Heart right ventricle (tissue), 16 donors: ENCODE data around the gene RAB44. TPM values are rescaled to one million over a fixed set of nuclear protein-coding genes. Genes with fewer than 3 reads are reported as not detected.

ENCODE experiments used
- ATAC-seq, 8 donors: fragments of 200-7000 bp; cut with Tn5 transposase; one replicate each; pipeline ENCODE4 v1.9.1; 2020; ENCODE audit warnings: mild to moderate bottlenecking in 8 of 8, moderate library complexity in 8 of 8, moderate number of reproducible peaks in 1 of 8
- DNase-seq, 2 donors: peaks; one replicate each; pipeline ENCODE4 v3.0.0-alpha.2; 2020
- H3K27ac ChIP-seq, 10 donors: fragments of 200-600 bp; sonication (generic) in 2 of 10; one replicate each; pipeline versions ENCODE4 v1.5.0 to v1.8.0; 2020 to 2022; ENCODE audit warnings: mild to moderate bottlenecking in 3 of 10
- H3K27me3 ChIP-seq, 7 donors: fragments of 200-600 bp; one replicate each; pipeline ENCODE4 v1.8.0; 2021 to 2022; ENCODE audit warnings: mild to moderate bottlenecking in 2 of 7
- H3K36me3 ChIP-seq, 9 donors: fragments of 200-600 bp; sonication (generic) in 1 of 9; one replicate each; pipeline versions ENCODE4 v1.5.0 to v1.8.0; 2020 to 2022; ENCODE audit warnings: mild to moderate bottlenecking in 2 of 9
- H3K4me1 ChIP-seq, 9 donors: fragments of 200-600 bp; sonication (generic) in 1 of 9; one replicate each; pipeline versions ENCODE4 v1.5.0 to v1.8.0; 2020 to 2022; ENCODE audit warnings: mild to moderate bottlenecking in 4 of 9
- H3K4me3 ChIP-seq, 10 donors: fragments of 200-600 bp; sonication (generic) in 2 of 10; one replicate each; pipeline versions ENCODE4 v1.5.0 to v1.8.0; 2020 to 2022; ENCODE audit warnings: mild to moderate bottlenecking in 7 of 10, moderate library complexity in 2 of 10
- H3K9me3 ChIP-seq, 11 donors: fragments of 200-600 bp in 10 of 11; sonication (generic) in 2 of 11; one replicate each; pipeline versions ENCODE4 v1.5.0 to v1.8.0; 2013 to 2022; ENCODE audit warnings: mild to moderate bottlenecking in 2 of 11, control low read depth in 1 of 11, moderate library complexity in 1 of 11
- whole genome bisulfite sequencing, 2 donors: extraction: QIAGEN DNeasy Blood & Tissue Kit; methylation state at CpG; one replicate each; pipeline ENCODE4 v1.1.7; 2013; ENCODE audit warnings: inconsistent platforms in 1 of 2; 5-methylcytosine and 5-hydroxymethylcytosine counted together
- intact Hi-C, 10 donors: fragments of 100-400 bp; cut with DNase I; formaldehyde crosslinking; loops; one replicate each; pipeline versions ENCODE4 v1.11.1 to v1.14.2; 2022
- polyA plus RNA-seq, 2 donors: library from polyadenylated mRNA; stranded (reverse); fragments of 200-250 nt; gene quantifications; one replicate each; pipeline ENCODE4 v1.2.3, GENCODE V29; 2013
- total RNA-seq, 10 donors: library from RNA; stranded (reverse); fragmentation: NEBNext Ultra II Directional in 3 of 10; extraction: Animal tissue kit (Norgen Biotek cat#: 25700) in 3 of 10; gene quantifications; one replicate each; pipeline versions ENCODE4 v1.2.1 to v1.2.4, GENCODE V29; 2021 to 2023
- TF ChIP-seq, protein P1 (sequence below), 9 donors: fragments of 200-600 bp; sonication (generic) in 2 of 9; IDR thresholded peaks; one replicate each; pipeline versions ENCODE4 v1.5.0 to v1.8.0; 2021 to 2022; ENCODE audit warnings: antibody characterized with exemption in 9 of 9, mild to moderate bottlenecking in 5 of 9, moderate library complexity in 1 of 9
- donor health status: Arrhythmogenic right ventricular cardiomyopathy.
- donor health status: ischemic (EF 13 %, LVEDD 7.1; RV severe dilation, severe dysfunction).
- donor health status: healthy with polysubstance abuse.
- donor health status: DM: no; HTN: yes; CAD: no.
- donor health status: DM: no; HTN: no; CAD: no.
- donor health status: ischemic (EF 25% LVEDD 6.9; RV normal size, moderate dysfunction).
- donor health status: ischemic (EF 25% LVEDD 5.7; RV mildly dilated, moderate dysfunction).
- donor health status: healthy.
- donor health status: DM: yes; HTN: yes; CAD: no.
- donor health status: Ischemic cardiomyopathy.
- donor health status: ischemic (EF 35%, LVEDD 5.7; RV mildly dilated, moderate dysfunction).
- donor health status: nonischemic (EF 11% LVEDD 7.7; RV severe dilation, severe dysfunction).
- donor health status: DM: yes; HTN: yes; CAD: no.
- donor health status: PGD.
- donor health status: ischemic (EF 29% LVEDD 5.4; RV normal size, mild dysfunction).
- donor health status: nonischemic (EF 23%, LVEDD 6.1; RV moderate dilation, normal function).

Gene RAB44
- total and polyA plus RNA-seq, 12 donors: 0.03 to 0.39 (median 0.06) TPM; not detected in 6

DNA sequence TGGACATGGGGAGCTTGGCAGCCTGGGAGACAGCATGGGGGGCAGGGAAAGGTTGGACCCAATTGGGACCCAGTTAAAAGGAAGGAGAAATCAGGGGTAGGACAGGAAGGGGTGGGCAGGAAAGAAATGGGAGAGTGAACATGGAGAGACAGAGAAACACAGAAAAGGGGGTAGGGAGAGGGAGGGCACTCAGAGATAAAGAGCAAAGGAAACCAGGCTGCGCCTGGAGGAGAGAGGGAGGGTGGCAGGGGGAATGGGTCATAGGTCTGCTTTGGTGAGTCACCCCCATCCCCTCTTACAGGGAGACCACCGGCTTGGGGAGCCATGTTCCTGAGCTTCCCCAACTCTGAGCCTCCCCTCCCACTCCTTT lies 46.7 kb downstream of the RAB44 start:
- intact Hi-C loops: no loop called here
- H3K27me3 ChIP-seq: no peaks in the 10 kb centered on the region
- H3K4me3 ChIP-seq: no peak overlapping the region
- H3K9me3 ChIP-seq: peaks cover 0 to 11% (median 0%) of the 10 kb centered on the region in 11 donors
- 73 to 75% methylated on average over 2 of the region's 2 CpGs for WGBS, 2 donors
- peaks cover 0 to 8% (median 0%) of the 10 kb centered on the region in 9 donors for H3K36me3 ChIP-seq
- no peak for DNase-seq
- H3K4me1 ChIP-seq: peaks cover 0 to 25% (median 4%) of the 10 kb centered on the region in 9 donors
- ATAC-seq: no peak
- H3K27ac ChIP-seq: no peak overlapping the region
- TF ChIP-seq, protein P1, sequence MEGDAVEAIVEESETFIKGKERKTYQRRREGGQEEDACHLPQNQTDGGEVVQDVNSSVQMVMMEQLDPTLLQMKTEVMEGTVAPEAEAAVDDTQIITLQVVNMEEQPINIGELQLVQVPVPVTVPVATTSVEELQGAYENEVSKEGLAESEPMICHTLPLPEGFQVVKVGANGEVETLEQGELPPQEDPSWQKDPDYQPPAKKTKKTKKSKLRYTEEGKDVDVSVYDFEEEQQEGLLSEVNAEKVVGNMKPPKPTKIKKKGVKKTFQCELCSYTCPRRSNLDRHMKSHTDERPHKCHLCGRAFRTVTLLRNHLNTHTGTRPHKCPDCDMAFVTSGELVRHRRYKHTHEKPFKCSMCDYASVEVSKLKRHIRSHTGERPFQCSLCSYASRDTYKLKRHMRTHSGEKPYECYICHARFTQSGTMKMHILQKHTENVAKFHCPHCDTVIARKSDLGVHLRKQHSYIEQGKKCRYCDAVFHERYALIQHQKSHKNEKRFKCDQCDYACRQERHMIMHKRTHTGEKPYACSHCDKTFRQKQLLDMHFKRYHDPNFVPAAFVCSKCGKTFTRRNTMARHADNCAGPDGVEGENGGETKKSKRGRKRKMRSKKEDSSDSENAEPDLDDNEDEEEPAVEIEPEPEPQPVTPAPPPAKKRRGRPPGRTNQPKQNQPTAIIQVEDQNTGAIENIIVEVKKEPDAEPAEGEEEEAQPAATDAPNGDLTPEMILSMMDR (IDR thresholded peaks at IDR 0.05): no peak

DNA sequence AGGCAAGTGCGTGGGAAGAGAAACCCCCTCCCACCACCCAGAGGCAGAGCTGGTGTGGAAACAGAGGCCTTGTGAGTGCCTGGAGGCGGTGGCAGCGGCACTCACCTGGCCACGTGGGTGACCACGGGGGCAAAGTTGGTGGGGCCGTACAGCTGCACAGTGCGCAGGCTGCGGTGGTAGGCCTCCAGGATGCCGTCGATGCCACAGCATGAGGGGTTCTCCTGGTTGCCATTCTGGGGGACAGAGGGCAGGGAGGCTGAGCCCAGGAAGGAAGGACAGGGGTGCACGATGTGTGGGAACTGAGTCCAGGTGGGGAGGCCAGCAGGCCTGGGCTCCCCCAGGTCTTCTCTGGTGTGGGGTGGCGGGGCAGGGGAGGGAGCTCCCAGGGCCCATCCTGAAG lies 47.7 kb downstream of the RAB44 start:
- peaks cover 0 to 16% (median 1%) of the 10 kb centered on the region in 9 donors for H3K4me1 ChIP-seq
- no peaks in the 10 kb centered on the region for H3K27me3 ChIP-seq
- H3K9me3 ChIP-seq: peaks cover 0 to 18% (median 5%) of the 10 kb centered on the region in 11 donors
- 96 to 97% methylated on average over 12 of the region's 12 CpGs for WGBS, 2 donors
- H3K27ac ChIP-seq: no peak overlapping the region
- TF ChIP-seq, protein P1 (IDR thresholded peaks at IDR 0.05): no peak
- ATAC-seq: no peak
- intact Hi-C loops: no loop called here
- H3K36me3 ChIP-seq: peaks cover 0 to 8% (median 0%) of the 10 kb centered on the region in 9 donors
- DNase-seq: no peak
- H3K4me3 ChIP-seq: no peak overlapping the region

DNA sequence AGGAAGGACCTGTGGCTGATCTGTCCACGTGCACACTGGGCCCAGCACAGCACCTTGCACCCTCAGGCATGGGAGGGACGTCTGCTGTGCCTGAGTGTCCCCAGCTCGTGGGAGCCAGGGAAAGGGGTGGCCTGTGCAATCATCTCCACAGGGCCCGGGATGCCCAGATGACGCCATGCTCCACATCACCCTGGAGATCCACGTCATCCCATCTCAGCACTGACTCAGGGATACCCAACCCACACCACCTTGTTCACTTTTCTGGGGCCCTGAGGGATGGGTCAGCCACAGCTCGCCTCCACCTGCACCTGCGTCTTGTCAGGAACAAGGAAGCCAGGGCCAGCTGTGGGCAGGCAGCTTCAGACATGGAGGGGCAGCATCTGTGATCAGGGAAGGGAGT lies 48.2 kb downstream of the RAB44 start:
- ATAC-seq (no peak), DNase-seq (no peak)
- H3K27me3 ChIP-seq: no peaks in the 10 kb centered on the region
- WGBS, 2 donors: 84 to 89% methylated on average over 8 of the region's 8 CpGs
- H3K4me1 ChIP-seq: peaks cover 0 to 10% (median 0%) of the 10 kb centered on the region in 9 donors
- H3K4me3 ChIP-seq: no peak overlapping the region
- H3K9me3 ChIP-seq: peaks cover 0 to 24% (median 5%) of the 10 kb centered on the region in 11 donors
- TF ChIP-seq, protein P1 (IDR thresholded peaks at IDR 0.05): no peak
- no peak overlapping the region for H3K27ac ChIP-seq
- H3K36me3 ChIP-seq: peaks cover 0 to 8% (median 0%) of the 10 kb centered on the region in 9 donors
- intact Hi-C loops: no loop called here

DNA sequence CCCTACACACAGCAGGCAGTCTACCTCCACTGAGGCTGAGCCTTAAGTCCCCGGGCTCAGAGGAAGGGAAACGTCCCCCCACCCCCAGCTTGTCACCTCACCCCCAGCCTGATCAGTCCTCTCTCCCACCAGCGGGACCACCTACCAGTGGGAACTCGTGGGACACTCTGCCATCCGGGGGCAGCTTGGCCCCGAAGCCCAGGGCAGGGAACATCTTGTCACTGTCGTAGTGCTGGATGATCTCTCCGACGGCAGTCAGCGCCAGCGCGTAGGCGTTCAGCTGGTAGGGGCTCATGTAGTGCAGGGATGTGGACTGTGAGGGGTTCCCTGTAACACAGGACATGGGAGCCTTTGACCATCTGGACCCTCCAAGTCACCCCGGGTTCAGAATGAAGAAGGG lies 48.6 kb downstream of the RAB44 start:
- no peak for ATAC-seq
- no peak for DNase-seq
- H3K4me3 ChIP-seq: no peak overlapping the region
- H3K9me3 ChIP-seq: peaks cover 0 to 24% (median 5%) of the 10 kb centered on the region in 11 donors
- no peak overlapping the region for H3K27ac ChIP-seq
- no peaks in the 10 kb centered on the region for H3K27me3 ChIP-seq
- 77 to 85% methylated on average over 14 of the region's 14 CpGs for WGBS, 2 donors
- H3K36me3 ChIP-seq: peaks cover 0 to 8% (median 0%) of the 10 kb centered on the region in 9 donors
- TF ChIP-seq, protein P1 (IDR thresholded peaks at IDR 0.05): no peak
- H3K4me1 ChIP-seq: peaks cover 0 to 6% (median 0%) of the 10 kb centered on the region in 9 donors
- intact Hi-C loops: no loop called here
